Right hindlimb (tissue), 1 donor: Measurements from ENCODE around the gene JAG2.

Experiments used
- DNase-seq: peaks from one replicate; pipeline ENCODE4 v3.0.0-alpha.2; 2018

The JAG2 gene

DNA sequence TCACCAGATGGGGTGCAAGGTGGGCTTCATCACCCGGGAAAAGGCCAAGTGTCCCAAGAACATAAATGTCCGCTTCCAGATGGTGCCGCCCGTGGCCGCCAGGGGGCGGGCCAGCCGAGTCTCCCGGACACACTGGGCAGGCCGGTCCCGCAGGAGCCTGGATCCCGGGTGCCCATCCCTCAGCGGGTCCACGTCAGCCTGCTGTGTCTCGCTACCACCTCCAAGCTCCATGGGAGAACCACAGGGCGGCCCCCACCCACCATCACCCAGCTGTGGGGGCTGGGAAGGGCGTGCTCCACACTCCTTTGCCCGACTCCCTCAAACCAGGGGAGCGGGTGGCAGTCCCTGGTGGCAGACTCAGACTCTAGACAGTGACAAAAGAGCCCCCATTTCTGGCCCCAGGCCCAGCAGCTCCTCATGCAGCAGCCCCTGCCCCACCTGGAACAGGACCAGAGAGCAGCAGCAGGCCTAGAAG lies 34.5 kb upstream of the JAG2 start:
- DNase-seq: peak; percentile 78

DNA sequence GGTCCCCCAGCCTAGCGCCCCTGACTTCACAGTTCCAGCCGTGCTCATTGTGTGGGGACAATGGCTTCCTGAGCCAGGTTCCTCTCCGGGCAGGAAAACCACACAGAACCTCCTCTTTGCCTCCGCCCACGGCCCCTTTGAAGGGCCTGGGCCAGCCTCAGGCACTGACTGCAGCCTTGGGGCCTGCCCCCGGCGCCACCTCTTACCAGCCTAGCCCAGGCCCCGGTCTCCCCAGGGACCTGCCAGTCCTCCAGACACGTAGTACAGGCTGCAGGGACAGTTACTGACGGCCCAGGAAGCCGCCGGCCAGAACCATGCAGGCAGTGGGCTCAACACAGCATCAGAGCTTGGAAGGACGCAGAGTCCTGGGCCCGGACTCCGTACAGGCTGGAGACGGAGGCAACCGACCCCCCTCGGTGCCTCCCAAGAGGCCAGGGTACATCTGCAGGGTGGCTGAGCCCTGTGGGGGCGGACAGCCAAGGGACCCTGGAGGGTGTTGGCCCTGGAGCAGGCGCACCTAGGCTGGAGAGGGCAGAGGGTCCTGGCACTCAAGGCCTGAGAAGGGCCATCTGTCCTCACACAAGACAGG lies 33.4 kb upstream of the JAG2 start:
- peak; percentile 43 for DNase-seq

DNA sequence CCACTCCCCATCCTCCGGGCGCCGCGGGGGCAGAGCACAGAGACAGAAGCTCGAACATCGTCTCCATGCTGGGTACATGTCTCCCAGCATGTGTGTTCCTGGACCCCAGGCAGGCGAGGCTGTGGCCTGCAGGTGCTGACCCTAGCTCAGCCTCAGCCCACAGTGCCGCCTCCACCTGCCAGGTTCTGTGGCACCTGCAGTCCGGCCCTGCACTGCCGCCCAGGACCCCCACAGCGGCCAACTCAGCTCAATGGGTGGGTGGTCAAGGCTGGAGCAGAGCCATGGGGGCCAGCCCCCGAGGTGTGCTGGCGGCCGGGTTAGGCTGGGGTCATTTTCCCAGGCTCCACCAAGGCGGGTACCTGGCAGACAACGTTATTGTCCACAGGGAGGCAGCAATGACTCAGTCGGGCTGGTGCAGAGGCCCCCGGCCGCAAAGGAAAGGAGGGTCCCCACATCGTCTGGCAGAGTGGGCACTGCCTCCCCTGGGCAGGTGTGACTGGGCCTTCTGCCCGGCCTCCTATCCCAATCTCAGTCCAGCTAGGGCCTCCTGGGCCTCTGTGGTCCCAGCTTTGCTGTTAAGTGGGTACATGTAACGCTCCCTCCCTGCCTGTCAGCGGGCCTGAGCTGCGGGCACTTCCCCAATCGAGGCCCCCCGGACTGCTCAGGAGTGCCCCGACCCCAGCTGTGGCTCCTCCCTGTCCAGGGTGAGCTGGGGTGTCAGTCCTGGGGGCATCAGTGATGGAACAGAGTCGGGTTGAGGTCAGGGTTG lies 32.8 kb upstream of the JAG2 start:
- DNase-seq: peak; percentile 32

DNA sequence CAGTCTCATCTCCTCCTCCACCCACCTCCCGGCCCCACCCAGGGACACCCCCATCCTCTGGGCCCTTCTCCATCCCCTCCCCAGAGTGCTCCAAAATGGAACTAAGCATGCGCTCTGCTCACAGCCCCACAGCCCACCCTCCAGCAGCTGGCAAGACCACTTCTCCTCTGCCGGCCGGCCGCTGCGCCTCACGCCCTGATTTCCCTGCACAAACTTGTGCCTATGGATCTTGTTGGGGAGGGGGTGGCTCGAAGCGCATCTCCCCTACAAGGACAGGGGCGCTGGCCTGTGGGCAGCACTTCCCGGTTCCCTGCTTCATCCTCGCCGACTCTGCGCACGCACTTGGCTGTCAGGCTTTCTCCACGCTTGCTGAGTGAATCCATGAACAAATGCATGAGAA lies 32.1 kb upstream of the JAG2 start:
- no peak for DNase-seq

DNA sequence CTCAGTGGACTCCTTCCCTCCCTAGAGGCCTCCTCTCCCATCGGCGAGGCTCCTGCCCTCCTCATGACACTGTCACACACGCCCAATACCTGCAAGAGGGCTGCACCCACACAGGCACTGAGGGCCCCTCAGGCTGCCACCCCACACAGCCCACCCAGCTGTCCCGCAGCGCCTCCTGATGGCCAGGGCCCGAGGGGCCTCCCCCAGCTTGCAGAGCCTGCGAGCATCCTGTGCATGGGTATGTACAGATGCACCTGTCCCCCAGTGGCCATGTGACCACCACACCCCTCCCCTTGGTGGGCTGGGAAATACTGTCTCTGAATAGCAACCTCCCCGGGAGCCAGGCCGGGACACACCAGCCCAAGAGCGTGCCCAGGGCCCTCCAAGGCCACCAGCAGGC lies 31.5 kb upstream of the JAG2 start:
- DNase-seq: no peak

DNA sequence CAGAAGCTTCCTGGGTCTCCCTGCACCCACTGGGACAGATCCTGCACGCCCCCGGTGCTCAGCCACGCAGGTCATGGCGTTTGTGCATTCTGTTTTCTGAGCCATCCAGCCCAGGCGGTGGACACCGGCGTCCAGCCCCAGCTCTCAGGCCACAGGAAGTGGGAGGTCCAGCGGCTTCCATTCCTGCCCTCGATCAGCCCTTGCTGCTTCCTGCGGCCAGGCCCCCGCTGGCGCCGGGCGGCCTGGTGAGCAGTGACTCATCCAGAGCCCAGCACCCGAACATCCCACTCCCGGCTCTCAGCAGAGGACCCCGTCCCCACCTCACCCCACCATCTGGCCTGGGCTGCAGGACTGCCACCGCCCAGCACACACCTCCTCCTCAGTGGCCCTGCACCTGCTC lies 30.5 kb upstream of the JAG2 start:
- peak; percentile 50 for DNase-seq

DNA sequence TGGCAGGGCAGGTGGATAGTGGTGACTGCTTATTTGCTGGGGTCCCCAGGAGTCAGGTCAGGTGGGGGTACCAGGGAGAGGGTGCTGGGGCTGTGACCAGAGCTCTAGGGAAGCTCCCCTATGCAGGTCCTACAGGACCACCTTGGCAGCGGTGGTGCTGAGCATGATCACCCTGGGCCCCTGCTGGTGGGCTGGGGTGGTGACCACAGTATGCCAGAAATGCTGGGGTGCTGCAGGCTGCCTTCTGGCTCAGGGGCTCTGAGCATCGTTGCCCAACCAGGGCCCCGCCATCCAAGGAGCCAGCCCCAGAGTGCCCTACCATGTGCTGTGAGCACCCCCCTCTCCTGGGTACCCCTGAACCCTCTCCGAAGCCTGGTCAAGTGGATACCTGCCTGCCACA lies 30.0 kb upstream of the JAG2 start:
- peak; percentile 24 for DNase-seq

DNA sequence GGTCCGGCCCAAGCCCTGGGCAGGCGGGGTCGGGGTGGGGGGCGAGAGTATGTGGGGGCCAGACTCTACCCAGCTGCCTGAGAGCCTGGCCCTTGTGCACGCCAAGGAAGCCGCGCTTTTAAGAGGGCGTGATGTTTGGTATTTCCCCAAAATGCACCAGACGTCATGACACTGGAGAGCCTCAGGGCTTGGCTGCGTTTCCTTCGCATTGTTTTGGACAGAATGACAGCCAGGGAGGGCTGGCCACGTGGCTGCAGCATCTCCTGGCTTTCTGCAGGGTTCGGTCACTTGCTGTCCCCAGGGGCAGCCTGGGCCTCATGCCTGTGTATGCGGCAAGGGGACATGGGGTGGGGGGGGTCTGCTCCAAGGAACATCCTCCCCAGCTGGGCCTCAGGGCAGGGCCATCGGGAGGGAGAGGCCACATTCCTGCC lies 28.6 kb upstream of the JAG2 start:
- DNase-seq: peak; percentile 86

DNA sequence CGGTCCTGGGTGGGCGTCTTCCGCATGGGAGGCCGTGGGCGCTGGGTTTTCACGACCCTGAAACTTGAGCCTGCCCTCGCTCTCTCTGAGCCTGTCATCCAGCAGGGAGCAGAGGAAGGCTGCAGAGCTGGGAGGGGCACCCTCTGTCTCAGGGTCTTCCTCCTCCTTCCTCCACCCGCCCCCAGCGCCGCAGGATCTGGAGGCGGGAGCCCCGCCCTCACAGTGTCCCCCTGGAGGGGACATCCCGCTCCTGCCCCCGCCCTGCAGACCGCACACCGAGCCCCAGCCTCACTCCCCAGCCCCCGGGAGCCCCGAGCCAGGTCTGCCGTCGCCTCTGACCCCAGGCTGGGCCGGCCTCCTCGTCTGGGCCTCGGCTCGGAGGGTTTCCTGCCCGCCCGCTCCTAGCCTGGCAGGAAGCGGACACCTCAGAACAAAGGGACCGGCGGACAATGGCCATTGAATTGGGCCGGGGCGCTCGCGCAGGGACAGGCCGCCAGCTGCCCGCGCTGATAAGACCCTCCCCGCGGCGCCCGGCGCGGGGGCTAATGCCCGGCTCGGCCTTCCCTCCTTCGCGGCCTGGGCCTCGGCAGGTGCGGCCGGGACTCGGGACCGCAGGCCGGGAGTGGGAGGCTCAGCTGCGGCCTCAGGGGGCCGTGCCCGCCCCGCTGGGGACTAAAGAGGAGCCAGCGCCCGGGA lies 27.8 kb upstream of the JAG2 start:
- DNase-seq: peak; percentile 63

DNA sequence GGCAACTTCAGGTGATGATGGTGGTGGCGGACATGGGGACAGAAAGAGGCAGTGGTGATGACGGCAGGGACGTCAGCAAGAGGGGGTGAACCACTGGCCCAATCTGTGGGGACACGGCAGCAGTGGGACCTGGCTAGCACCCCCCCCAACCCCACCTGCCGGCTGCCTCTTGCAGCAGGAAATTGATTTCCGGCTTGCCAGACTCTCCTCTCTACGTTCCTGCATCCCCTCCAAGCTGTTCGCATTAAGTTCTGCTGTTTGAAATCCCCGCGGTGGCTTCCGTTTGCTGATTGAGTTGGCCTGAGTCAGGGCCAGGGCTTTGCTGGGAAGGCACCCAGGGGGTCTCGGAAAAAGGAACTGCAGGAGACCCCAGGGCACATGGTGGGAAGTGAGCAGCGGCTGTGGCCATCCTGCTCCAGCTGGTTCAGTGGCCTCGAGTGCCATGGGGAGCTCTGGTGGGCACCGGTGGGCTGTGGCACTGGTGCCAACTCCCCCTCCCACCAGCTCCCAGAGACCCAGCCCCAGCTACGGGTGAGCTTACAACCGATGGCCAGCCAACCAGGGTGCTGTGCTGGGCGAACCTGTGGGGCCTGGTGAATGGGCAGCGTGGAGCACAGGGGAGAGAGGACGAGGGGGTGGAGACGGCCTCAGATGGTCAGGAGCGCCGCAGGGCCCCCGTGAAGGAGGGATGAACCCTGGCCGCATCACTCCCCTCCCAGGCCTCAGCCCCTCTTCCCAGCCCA lies 27.1 kb upstream of the JAG2 start:
- DNase-seq: peak; percentile 51

DNA sequence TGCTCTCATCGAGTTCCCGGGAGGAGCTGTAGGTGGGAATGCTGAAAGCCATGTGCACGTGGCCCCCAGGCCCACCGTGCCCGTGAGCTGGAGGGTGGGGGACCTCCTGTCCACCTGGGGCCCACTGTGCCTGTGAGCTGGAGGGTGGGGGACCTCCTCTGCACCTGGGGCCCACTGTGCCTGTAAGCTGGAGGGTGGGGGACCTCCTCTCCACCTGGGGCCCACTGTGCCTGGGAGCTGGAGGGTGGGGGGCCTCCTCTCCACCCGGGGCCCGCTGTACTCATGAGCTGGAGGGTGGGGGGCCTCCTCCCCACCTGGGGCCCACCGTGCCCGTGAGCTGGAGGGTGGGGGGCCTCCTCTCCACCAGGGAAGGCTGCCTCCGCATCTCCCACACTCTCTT lies 26.5 kb upstream of the JAG2 start:
- DNase-seq: no peak

DNA sequence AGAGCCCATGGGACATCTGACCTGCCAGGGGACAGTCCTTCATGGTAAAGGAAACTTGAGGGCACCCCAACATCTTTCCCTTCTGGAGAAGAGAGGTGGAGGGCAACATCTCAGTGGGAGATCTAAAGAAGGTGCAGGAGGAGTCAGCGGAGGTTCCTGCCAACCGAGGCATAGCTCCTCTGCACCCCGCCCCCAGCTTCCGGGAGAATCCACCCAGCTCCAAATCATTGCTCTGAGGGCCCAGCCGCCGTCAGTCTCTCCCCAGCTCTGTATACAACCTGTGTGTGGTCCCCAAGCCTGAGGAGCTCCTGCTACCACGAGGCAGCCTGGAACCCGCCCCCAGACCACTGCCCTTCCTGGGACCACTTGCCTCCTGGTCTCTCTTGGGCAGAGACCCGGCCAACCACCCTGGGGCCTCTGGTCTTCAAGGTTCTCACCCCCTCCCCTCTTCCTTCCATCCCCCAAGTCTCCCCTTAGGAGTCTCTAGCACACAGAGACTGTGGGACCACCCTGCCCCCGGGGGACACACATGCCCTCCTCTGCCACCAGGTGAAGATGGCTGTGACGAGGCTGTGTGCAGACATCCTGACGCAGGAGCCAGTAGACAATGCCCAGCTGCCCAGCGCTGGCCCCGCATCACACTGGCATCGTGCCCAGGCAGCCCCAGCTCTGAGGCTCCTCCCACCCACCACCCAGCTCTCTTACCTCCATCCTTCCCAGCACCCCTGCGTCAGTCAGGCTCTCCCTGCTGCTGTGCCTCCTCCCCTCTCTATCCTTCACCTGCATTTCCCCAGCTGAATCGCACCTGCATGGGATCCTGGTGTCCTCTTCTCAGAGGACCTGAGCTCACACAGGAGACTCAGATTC lies 25.6 kb upstream of the JAG2 start:
- DNase-seq: no peak

DNA sequence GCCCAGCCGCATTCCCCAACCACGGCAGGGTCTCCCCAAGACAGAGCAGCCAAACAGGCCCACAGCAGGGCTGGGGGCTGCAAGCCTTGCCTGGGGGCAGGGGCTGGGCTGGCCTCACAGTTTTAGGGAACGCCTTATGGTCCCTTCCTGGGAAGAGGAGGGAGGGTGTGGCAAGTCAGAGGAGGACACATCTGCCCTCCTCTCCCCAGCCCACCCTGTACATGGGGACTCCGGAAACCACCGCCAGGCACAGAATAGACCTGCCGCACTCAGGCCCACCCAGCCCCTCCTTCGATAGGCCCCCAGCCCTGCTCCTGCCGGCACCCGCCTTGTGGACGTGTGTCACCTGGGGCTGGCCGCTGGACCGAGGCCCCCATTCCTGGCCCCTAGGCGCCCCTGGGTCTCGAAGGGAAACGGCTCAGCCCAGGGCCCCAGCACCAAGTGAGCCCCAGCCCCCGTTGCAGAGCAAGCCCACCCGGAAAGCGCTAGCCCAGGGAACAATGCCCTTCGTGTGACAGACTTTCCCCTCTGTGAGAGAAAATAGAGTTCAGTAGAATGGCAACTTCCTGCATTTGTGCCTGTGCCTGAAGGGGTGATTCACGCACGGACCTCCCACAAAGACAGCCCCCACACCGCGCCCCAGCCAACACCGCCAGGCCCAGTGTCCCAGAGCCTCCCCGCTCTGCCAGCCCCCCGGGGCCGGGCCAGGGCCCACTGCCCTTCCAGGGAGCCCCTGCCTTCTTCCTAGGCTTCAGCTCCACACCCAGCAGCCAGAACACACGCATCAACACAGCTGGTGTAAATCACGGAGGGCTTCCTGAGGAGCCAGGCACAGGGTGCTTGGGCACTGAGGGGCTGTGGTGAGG lies 24.5 kb upstream of the JAG2 start:
- DNase-seq: no peak

DNA sequence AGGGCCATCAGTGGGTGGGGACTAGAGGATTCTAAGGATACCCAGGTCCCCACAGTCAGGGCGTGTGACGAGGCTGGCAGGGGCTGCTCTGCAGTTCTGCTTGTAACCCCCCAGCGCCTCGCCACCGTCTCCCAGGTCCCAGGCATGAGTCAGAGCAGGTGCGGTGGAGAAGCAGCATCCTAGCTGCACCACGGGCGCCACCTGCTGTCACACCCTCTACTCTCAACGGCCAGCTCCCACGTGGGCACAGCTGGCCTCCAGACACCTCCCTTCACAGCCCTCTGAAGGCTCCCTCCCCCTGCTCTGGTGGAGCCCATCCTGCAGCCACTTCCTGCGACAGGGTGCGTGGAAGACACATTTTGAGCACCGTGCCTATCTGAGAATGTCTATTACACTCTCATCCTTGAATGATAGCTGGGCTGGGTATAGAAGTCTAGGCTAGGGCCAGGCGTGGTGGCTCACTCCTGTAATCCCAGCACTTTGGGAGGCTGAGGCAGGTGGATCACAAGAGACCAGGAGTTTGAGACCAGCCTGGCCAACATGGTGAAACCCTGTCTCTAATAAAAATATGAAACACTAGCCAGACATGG lies 19.5 kb upstream of the JAG2 start:
- no peak for DNase-seq

DNA sequence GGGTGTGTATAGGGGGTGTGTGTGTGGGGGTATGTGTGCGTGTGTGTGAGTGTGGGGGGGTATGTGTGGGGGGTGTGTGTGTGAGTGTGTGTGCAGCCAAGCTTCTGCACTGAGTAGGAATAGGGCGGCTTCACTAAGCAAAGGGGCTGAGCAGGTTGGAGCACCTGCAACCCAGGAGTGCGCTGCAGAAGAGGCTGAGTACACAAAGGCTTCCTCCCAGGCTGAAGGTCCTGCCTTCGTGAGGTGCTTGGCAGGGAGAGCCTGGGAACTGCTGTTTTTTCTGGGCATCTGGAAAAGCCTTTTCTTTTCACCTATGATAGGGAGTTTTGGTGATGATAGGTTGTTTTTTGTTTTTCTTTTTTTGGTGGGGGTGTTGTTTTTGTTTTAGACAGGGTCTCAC lies 18.5 kb upstream of the JAG2 start:
- DNase-seq: no peak

DNA sequence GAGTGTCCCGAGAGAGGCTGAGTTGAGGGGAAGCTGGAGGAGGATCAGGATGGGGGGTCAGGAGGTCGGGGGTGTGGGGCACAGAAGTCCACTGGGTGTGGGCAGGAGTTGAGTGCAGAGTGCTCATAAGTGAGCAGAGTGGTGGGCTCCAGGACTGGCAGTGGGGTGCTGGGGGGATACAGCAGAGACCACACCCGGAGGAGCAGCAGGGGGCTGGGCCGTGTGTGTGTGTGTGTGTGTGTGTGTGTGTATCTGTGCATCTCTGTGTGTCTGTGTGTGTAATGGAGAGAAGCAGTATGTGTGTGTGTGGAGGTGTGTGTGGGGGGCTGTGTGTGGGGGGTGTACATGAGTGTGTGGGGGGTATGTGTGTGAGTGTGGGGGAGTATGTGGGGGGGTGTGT lies 17.4 kb upstream of the JAG2 start:
- no peak for DNase-seq

DNA sequence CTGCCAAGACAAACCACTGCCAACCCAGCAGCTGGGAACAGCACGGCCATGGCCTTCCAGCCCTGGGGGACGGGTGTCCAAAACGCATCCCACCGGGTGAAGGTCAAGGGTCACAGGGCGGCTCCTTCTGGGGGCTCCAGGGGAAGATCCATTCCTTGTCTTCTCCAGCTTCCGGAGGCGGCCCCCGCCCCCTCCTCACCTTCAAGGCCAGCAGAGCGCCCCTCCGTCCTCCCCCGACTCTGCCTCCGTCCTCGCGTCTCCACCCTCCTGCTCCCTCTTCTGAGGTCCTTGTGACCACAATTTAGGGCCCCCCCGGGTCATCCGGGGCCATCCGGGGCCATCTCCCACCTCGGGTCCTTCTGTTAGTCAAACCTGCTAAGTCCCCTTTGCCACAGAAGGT lies 16.4 kb upstream of the JAG2 start:
- no peak for DNase-seq

DNA sequence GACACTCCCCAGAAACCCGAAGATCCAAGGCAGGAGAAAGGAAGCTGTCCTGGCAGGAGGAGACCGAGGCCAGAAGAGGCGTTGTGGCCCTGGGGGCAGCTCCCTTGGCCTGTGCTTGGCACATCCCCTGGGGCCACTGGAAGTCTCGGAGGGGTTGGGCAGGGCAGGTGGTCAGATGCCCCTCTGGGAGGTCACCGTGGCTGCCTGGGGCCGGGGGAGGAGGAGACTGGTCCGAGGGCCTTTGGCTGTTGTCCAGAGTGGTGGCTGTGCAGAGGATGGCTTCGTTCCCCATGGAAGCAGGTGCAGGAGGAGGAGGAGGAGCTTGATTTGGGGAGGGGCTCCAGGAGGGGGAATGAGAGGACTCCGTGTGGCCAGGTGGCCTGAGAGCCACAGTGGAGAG lies 15.9 kb upstream of the JAG2 start:
- DNase-seq: no peak

DNA sequence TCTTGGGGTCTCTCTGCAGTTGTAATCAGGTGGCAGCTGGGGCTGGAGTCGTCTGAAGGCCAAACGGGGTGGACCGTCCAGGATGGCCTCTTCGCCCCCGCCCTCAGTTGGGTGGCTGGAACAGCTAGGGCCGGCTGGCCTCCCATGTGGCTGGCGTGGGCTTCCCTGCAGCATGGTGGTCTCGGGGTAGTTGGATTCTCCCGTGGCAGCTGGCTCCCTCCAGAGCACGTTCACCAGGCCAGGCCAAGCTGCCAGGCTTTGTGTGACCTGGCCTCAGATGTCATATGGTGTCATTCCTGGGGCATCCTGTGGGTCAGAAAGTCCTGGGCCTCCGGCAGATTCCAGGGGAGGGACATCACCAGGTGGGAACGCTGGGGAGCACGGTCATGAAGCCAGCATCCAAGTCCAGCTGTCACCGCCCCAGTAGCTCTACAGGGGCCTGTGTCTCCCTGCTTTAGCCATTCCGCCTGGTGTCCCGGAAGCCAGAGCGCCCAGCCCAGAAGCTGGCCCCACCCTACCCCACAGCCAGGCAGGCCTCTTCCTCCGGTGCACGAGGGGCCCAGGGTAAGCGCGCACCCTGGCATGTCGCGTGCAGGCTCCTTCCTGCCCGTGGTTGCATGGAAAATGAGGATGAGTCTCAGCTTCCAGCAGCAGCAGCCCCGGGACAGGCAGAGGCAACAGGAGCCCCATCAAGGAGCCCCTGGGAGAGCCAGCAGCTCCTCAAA lies 13.9 kb upstream of the JAG2 start:
- DNase-seq: no peak
